Left ventricle myocardium inferior (tissue), 1 donor: ENCODE measurements around the gene RTKN2. TPM values are rescaled to one million over a fixed set of nuclear protein-coding genes. Genes with fewer than 3 reads are reported as not detected.
"Not testable (repeated sequence)": the region's sequence is repeated elsewhere in the genome, so short reads cannot be mapped to it uniquely, and the experiment has no call there.

Experiments used
- DNase-seq: peaks from one replicate; pipeline ENCODE4 v3.0.0-alpha.2; 2020
- H3K27ac ChIP-seq: fragments of 200-600 bp; replicated peaks from 2 replicates; pipeline ENCODE4 v1.8.0; 2021
- H3K27me3 ChIP-seq: fragments of 200-600 bp; 2 replicates; pipeline ENCODE4 v1.8.0; 2021; ENCODE audit warnings: low read depth
- H3K36me3 ChIP-seq: fragments of 200-600 bp; 2 replicates; pipeline ENCODE4 v1.8.0; 2021
- H3K4me1 ChIP-seq: fragments of 200-600 bp; 2 replicates; pipeline ENCODE4 v1.8.0; 2021
- H3K4me3 ChIP-seq: fragments of 200-600 bp; 2 replicates; pipeline ENCODE4 v1.8.0; 2021; ENCODE audit warnings: mild to moderate bottlenecking, moderate library complexity
- H3K9me3 ChIP-seq: fragments of 200-600 bp; replicated peaks from 2 replicates; pipeline ENCODE4 v1.8.0; 2021
- intact Hi-C: fragments of 100-400 bp; cut with micrococcal nuclease; formaldehyde crosslinking; loops from one replicate; pipeline ENCODE4 v1.11.0; 2022
- total RNA-seq: library from RNA; stranded (reverse); fragmentation: NEBNext Ultra II Directional; extraction: Animal tissue kit (Norgen Biotek cat#: 25700); gene quantifications from one replicate; pipeline ENCODE4 v1.2.1, GENCODE V29; 2021
- TF ChIP-seq, protein P1 (sequence below): fragments of 200-600 bp; IDR thresholded peaks from 2 replicates; pipeline ENCODE4 v1.8.0; 2021; ENCODE audit warnings: antibody characterized with exemption, mild to moderate bottlenecking, borderline replicate concordance
- donor health status: DM: no; HTN: yes; CAD: no; lungs with severe emphysema.

Gene RTKN2
- total RNA-seq, 1 donor from 2014 or later, result not detected

- Histone ChIP-seq H3K27me3 (peaks cover 30% of the 10 kb centered on the region), H3K27ac (no peak overlapping the region), H3K4me3 (no peak overlapping the region), H3K9me3 (no peaks in the 10 kb centered on the region), H3K36me3 (no peaks in the 10 kb centered on the region), H3K4me1 (no peaks in the 10 kb centered on the region)
- intact Hi-C loops, result no loop called here
- no peak for DNase-seq
- TF ChIP-seq, protein P1, sequence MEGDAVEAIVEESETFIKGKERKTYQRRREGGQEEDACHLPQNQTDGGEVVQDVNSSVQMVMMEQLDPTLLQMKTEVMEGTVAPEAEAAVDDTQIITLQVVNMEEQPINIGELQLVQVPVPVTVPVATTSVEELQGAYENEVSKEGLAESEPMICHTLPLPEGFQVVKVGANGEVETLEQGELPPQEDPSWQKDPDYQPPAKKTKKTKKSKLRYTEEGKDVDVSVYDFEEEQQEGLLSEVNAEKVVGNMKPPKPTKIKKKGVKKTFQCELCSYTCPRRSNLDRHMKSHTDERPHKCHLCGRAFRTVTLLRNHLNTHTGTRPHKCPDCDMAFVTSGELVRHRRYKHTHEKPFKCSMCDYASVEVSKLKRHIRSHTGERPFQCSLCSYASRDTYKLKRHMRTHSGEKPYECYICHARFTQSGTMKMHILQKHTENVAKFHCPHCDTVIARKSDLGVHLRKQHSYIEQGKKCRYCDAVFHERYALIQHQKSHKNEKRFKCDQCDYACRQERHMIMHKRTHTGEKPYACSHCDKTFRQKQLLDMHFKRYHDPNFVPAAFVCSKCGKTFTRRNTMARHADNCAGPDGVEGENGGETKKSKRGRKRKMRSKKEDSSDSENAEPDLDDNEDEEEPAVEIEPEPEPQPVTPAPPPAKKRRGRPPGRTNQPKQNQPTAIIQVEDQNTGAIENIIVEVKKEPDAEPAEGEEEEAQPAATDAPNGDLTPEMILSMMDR, result no peak
Measured at GRCh38 chr10:62306663-62307062, 38.0 kb upstream of the RTKN2 start.

DNA sequence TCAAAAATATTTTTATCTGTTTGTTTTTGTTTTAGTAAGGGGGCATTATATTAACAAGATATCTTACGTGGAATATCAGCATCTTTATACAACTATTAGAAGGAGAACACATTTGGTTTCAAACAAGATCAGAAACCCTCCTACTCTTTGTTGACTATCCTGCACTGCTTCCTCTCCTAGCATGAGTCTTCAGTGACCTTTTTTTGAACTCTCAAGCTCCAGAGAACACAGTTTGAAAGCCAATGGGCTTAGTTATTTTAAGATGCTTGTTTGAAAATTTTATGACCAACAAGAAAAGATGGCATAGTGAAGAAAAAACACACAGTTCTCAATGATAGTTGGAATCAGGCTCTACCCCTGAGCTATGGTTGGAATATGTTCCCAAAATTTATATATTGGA is 37.2 kb upstream of the RTKN2 start:
- intact Hi-C loops, result no loop called here
- no peak overlapping the region for H3K27ac ChIP-seq
- DNase-seq, result no peak

GRCh38 chr10:62303922-62304321 is 35.3 kb upstream of the RTKN2 start:
- Histone ChIP-seq H3K27ac (no peak overlapping the region), H3K27me3 (peaks cover 8% of the 10 kb centered on the region), H3K4me1 (no peaks in the 10 kb centered on the region), H3K4me3 (no peak overlapping the region), H3K36me3 (no peaks in the 10 kb centered on the region), H3K9me3 (peaks cover 3% of the 10 kb centered on the region)
- no peak for DNase-seq
- TF ChIP-seq, protein P1, result no peak
- intact Hi-C loops, result no loop called here

More for the DNA sequence above, 37.2 kb upstream of the RTKN2 start:
- Histone ChIP-seq H3K4me1 (no peaks in the 10 kb centered on the region), H3K4me3 (no peak overlapping the region), H3K36me3 (no peaks in the 10 kb centered on the region), H3K9me3 (peaks cover 3% of the 10 kb centered on the region), H3K27me3 (peaks cover 27% of the 10 kb centered on the region)
- TF ChIP-seq, protein P1, result no peak

- intact Hi-C loops, result no loop called here
- peaks cover 4% of the 10 kb centered on the region for H3K27me3 ChIP-seq
- H3K27ac ChIP-seq, result no peak overlapping the region
- H3K4me1 ChIP-seq, result no peaks in the 10 kb centered on the region
- H3K4me3 ChIP-seq, result no peak overlapping the region
- H3K9me3 ChIP-seq, result peaks cover 3% of the 10 kb centered on the region
- H3K36me3 ChIP-seq, result no peaks in the 10 kb centered on the region
- no peak for DNase-seq
- TF ChIP-seq, protein P1, result no peak
Measured at GRCh38 chr10:62302760-62303159, 34.1 kb upstream of the RTKN2 start.

DNA sequence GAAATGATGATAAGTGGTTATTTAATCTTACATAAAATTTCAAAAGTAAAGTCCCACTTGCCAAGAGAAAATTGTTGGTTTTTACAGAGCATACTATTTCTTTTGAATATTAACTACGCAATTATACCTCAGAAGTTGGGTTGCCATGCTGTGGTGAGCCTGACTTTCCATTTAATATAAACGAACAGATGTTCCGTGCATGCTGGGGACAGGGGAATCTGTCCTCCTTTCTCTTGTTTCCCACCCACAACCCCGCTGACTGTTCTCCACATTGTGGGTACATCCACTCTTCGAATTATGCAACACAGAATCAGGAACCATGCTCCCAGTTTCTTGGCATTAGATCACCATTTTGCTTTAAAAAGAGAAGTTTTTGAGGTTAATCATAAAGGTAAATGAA is 29.2 kb upstream of the RTKN2 start:
- intact Hi-C loops, result no loop called here
- H3K4me3 ChIP-seq, result no peak overlapping the region
- H3K4me1 ChIP-seq, result no peaks in the 10 kb centered on the region
- H3K27me3 ChIP-seq, result peaks cover 10% of the 10 kb centered on the region
- H3K27ac ChIP-seq, result no peak overlapping the region
- TF ChIP-seq, protein P1, result no peak
- peaks cover 3% of the 10 kb centered on the region for H3K9me3 ChIP-seq
- no peaks in the 10 kb centered on the region for H3K36me3 ChIP-seq
- no peak for DNase-seq

DNA sequence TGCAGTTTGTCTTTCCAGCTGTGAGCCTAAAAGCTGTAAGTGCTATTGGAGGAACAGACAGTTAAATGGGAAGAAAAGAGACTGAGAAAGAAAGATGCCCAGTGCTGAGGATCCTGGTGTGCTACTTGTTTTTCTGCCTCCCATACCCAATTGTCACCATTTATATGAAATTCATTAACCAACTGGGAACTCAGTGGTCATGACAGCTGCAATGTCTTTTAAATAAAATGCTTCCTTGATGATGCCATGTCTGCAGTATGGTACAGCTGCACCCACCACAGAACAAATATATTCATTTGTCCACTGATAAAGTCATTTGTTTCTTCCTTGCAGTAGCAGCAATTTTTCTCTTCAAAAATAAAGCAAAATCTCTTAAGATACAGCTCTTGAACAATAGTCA is 15.6 kb upstream of the RTKN2 start:
- Histone ChIP-seq H3K27me3 (peaks cover 15% of the 10 kb centered on the region), H3K9me3 (peaks cover 4% of the 10 kb centered on the region), H3K4me3 (no peak overlapping the region), H3K4me1 (no peaks in the 10 kb centered on the region), H3K36me3 (no peaks in the 10 kb centered on the region), H3K27ac (no peak overlapping the region)
- no peak for DNase-seq
- TF ChIP-seq, protein P1, result no peak
- intact Hi-C loops, result no loop called here

- H3K27ac ChIP-seq, intact Hi-C loops, DNase-seq, H3K36me3 ChIP-seq, H3K4me1 ChIP-seq, H3K4me3 ChIP-seq, H3K9me3 ChIP-seq: not testable (repeated sequence)
- peaks cover 25% of the 10 kb centered on the region for H3K27me3 ChIP-seq
Measured at GRCh38 chr10:62281348-62281747, 12.7 kb upstream of the RTKN2 start.

- H3K4me1 ChIP-seq, H3K27ac ChIP-seq, intact Hi-C loops, H3K36me3 ChIP-seq, H3K4me3 ChIP-seq, DNase-seq, H3K9me3 ChIP-seq: not testable (repeated sequence)
- peaks cover 25% of the 10 kb centered on the region for H3K27me3 ChIP-seq
Measured at GRCh38 chr10:62280392-62280791, 11.7 kb upstream of the RTKN2 start.
